Vagina (tissue), 2 donors: Measurements from ENCODE around the gene DNAJC6. TPM values are rescaled to one million over a fixed set of nuclear protein-coding genes. Genes with fewer than 3 reads are reported as not detected.

Source experiments
- DNase-seq, 2 donors: peaks; one replicate each; pipeline ENCODE4 v3.0.0-alpha.2; 2017; ENCODE audit errors: extremely low spot score in 2 of 2
- H3K27ac ChIP-seq: fragments of 200-600 bp; sonication (generic); one replicate; pipeline ENCODE4 v1.5.1; 2019
- H3K27me3 ChIP-seq: fragments of 200-600 bp; sonication (generic); one replicate; pipeline ENCODE4 v1.5.1; 2019
- H3K36me3 ChIP-seq, 2 donors: fragments of 200-600 bp; sonication (generic); one replicate each; pipeline ENCODE4 v1.5.1; 2017 to 2019
- H3K4me1 ChIP-seq: fragments of 200-600 bp; sonication (generic); one replicate; pipeline ENCODE4 v1.5.1; 2019
- H3K4me3 ChIP-seq, 2 donors: fragments of 200-600 bp; sonication (generic); 1 replicate in 1 of 2; 2 replicates in 1 of 2; pipeline ENCODE4 v1.5.1; 2016 to 2019
- H3K9me3 ChIP-seq: fragments of 200-600 bp; sonication (generic); one replicate; pipeline ENCODE4 v1.5.1; 2019
- CTCF ChIP-seq, 3 experiments: fragments of 450-650 bp in 2 of 3; fragments of 200-600 bp in 1 of 3; sonication (generic) in 1 of 3; IDR thresholded peaks; one replicate each; pipeline ENCODE4 v1.5.1; 2017 to 2019; ENCODE audit warnings: antibody characterized with exemption in 3 of 3, mild to moderate bottlenecking in 2 of 3, moderate library complexity in 2 of 3
- POLR2A ChIP-seq, 2 donors: fragments of 450-650 bp; IDR thresholded peaks; one replicate each; pipeline ENCODE4 v1.6.1; 2017; ENCODE audit warnings: antibody characterized with exemption in 2 of 2, mild to moderate bottlenecking in 2 of 2, moderate library complexity in 2 of 2
- POLR2AphosphoS5 ChIP-seq, 2 donors: sonication (generic); formaldehyde crosslinking; IDR thresholded peaks; one replicate each; pipeline ENCODE4 v1.9.0; 2017; ENCODE audit warnings: antibody characterized with exemption in 2 of 2, mild to moderate bottlenecking in 2 of 2, low read depth in 1 of 2; ENCODE audit not compliant: insufficient read depth in 1 of 2
- intact Hi-C: fragments of 100-400 bp; cut with DNase I; formaldehyde crosslinking; loops from one replicate; pipeline ENCODE4 v1.15.1; 2023
- total RNA-seq: library from RNA; depleted of rRNA; stranded (reverse); fragments of >200 nt; gene quantifications from one replicate; pipeline ENCODE4 v1.2.3, GENCODE V29; 2016

Gene DNAJC6
- total RNA-seq, 1 donor from 2014 or later = 5.6 TPM

DNA sequence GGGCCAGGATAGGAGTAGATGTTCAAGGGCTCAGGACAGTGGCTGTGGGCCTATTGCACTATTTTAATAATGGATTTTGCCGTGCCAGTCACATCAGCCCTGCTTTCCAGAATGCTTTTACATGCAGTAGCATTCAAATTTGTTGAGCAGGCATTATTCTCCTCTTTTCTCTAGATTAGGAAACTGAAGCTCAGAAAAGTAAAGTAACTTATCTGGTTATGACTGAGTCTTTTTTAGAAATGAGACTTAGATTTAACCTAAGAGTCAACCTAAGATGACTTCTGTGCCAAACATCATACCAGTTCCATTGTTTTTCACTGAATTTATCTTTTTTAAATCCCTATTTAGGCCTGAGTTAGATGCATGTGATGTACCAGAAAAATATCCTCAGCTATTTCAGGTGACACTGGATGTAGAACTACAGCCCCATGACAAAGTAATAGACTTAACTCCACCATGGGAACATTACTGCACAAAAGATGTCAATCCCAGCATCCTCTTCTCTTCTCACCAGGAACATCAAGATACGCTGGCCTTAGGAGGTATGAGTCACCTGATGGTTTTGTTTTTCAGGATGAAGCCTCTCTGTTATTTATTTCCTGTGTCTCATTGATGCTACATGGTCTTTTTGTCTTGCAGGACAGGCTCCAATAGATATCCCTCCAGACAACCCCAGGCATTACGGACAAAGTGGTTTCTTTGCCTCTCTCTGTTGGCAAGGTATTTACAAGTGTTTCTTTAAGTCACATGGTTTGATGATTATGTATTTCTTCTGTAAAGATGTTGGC, 79.8 kb downstream of the DNAJC6 start:
- intact Hi-C loops = no loop called here
- no peaks in the 10 kb centered on the region for H3K4me1 ChIP-seq
- H3K27ac ChIP-seq = no peak overlapping the region
- no peaks in the 10 kb centered on the region for H3K36me3 ChIP-seq
- no peak for DNase-seq
- TF ChIP-seq POLR2A (IDR thresholded peaks at IDR 0.05) (no peak), CTCF (IDR thresholded peaks at IDR 0.05) (no peak), POLR2AphosphoS5 (IDR thresholded peaks at IDR 0.05; ENCODE audit: insufficient read depth in 1 of 2, low read depth in 1 of 2) (no peak)
- H3K27me3 ChIP-seq = no peaks in the 10 kb centered on the region
- no peak overlapping the region for H3K4me3 ChIP-seq
- no peaks in the 10 kb centered on the region for H3K9me3 ChIP-seq

DNA sequence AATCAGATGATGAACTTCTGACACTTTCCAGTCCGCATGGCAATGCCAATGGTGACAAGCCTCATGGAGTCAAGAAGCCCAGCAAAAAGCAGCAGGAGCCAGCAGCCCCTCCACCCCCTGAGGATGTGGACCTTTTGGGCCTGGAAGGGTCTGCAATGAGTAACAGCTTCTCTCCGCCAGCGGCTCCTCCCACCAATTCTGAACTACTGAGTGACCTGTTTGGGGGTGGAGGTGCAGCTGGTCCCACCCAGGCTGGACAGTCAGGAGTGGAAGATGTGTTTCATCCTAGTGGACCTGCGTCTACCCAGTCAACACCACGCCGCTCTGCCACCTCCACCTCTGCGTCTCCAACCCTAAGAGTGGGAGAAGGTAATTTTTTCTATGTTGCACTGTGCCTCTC, 83.2 kb downstream of the DNAJC6 start:
- H3K4me3 ChIP-seq = no peak overlapping the region
- no peak overlapping the region for H3K27ac ChIP-seq
- H3K27me3 ChIP-seq = no peaks in the 10 kb centered on the region
- intact Hi-C loops = no loop called here
- no peaks in the 10 kb centered on the region for H3K36me3 ChIP-seq
- TF ChIP-seq POLR2AphosphoS5 (IDR thresholded peaks at IDR 0.05; ENCODE audit: insufficient read depth in 1 of 2, low read depth in 1 of 2) (no peak), CTCF (IDR thresholded peaks at IDR 0.05) (no peak), POLR2A (IDR thresholded peaks at IDR 0.05) (no peak)
- H3K4me1 ChIP-seq = no peaks in the 10 kb centered on the region
- DNase-seq = no peak
- no peaks in the 10 kb centered on the region for H3K9me3 ChIP-seq

- intact Hi-C loops = no loop called here
- no peak for DNase-seq
Measured at GRCh38 chr1:65393347-65393746, 84.0 kb downstream of the DNAJC6 start.

GRCh38 chr1:65393928-65394327, 84.6 kb downstream of the DNAJC6 start:
- Histone ChIP-seq H3K4me1 (no peaks in the 10 kb centered on the region), H3K36me3 (no peaks in the 10 kb centered on the region), H3K4me3 (no peak overlapping the region), H3K27me3 (no peaks in the 10 kb centered on the region), H3K9me3 (no peaks in the 10 kb centered on the region), H3K27ac (no peak overlapping the region)
- TF ChIP-seq CTCF (IDR thresholded peaks at IDR 0.05) (no peak), POLR2AphosphoS5 (IDR thresholded peaks at IDR 0.05; ENCODE audit: insufficient read depth in 1 of 2, low read depth in 1 of 2) (no peak), POLR2A (IDR thresholded peaks at IDR 0.05) (no peak)
- DNase-seq = no peak
- intact Hi-C loops = no loop called here

More at GRCh38 chr1:65393347-65393746, 84.0 kb downstream of the DNAJC6 start:
- no peaks in the 10 kb centered on the region for H3K4me1 ChIP-seq
- H3K9me3 ChIP-seq = no peaks in the 10 kb centered on the region
- no peaks in the 10 kb centered on the region for H3K36me3 ChIP-seq
- no peak overlapping the region for H3K27ac ChIP-seq
- no peaks in the 10 kb centered on the region for H3K27me3 ChIP-seq
- H3K4me3 ChIP-seq = no peak overlapping the region
- TF ChIP-seq POLR2A (IDR thresholded peaks at IDR 0.05) = no peak
- no peak for TF ChIP-seq CTCF (IDR thresholded peaks at IDR 0.05)
- no peak for TF ChIP-seq POLR2AphosphoS5 (IDR thresholded peaks at IDR 0.05; ENCODE audit: insufficient read depth in 1 of 2, low read depth in 1 of 2)

DNA sequence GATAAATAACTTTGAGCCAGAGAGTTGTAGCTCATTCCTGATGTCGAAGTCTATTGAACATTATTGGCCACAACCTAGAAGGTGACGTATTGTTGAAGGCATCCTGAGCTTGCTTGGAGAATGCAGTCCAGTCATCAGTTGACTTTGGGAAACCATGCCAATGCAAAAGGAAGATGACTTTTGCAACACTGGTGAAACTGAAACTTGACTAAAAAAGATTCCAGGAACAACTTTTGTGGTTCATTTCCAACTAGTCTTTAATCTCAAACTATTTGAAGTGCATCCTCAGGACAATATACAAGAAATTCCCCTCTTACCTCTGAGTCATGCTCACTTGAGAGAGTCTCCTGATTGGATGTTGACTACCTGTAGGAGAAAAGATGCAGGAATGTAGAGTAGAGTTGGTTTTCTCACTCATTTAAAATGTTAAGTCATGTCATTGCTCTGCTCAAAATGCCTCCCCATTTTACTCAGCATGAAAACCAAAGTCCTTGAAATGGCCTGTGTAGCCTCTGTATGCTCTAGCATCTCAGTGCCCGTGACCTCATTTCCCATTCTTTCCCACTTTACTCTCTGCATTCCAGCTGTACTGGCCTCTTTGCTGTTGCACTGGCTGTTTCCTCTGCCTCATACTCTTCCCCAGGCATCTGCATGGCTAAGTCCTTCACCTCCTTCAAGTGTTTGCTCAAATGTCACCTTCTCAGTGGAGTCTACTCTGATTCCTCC, 86.7 kb downstream of the DNAJC6 start:
- Histone ChIP-seq H3K4me1 (no peaks in the 10 kb centered on the region), H3K36me3 (no peaks in the 10 kb centered on the region), H3K4me3 (no peak overlapping the region), H3K27ac (no peak overlapping the region), H3K27me3 (no peaks in the 10 kb centered on the region), H3K9me3 (no peaks in the 10 kb centered on the region)
- intact Hi-C loops = no loop called here
- no peak for TF ChIP-seq CTCF (IDR thresholded peaks at IDR 0.05)
- TF ChIP-seq POLR2AphosphoS5 (IDR thresholded peaks at IDR 0.05; ENCODE audit: insufficient read depth in 1 of 2, low read depth in 1 of 2) = no peak
- no peak for TF ChIP-seq POLR2A (IDR thresholded peaks at IDR 0.05)
- no peak for DNase-seq
